GM18858 (cell line): ENCODE data around the gene GNAS-AS1.
"Not testable (repeated sequence)": the region's sequence is repeated elsewhere in the genome, so short reads cannot be mapped to it uniquely, and the experiment has no call there.

Experiments used
- ATAC-seq: cut with Tn5 transposase; IDR thresholded peaks from one replicate; pipeline ENCODE4 v1.9.1; 2021; ENCODE audit not compliant: unreplicated experiment

GNAS-AS1 gene

DNA sequence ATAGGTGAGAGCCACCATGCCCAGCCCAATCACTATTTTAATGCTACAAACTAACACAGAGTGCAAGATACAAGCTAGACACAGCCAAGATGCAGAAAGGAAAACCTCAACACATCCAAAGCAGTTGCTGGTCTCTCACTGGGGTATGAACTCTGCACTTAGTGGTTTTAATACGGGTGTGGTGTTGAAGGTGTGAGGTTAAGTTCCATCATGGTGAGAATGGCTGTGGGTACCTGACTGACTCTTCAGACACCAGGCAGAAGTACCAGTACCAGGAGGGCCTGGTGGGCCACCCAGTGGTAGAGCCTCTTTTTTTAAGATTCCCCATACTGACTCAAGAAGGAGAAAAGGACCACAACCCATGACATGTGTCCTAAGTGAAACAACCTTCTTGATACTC is 13.0 kb downstream of the GNAS-AS1 start:
- ATAC-seq = no peak

GRCh38 chr20:58836616-58837204 is 14.0 kb downstream of the GNAS-AS1 start:
- ATAC-seq = no peak

GRCh38 chr20:58835231-58835630 is 15.5 kb downstream of the GNAS-AS1 start:
- ATAC-seq = no peak

DNA sequence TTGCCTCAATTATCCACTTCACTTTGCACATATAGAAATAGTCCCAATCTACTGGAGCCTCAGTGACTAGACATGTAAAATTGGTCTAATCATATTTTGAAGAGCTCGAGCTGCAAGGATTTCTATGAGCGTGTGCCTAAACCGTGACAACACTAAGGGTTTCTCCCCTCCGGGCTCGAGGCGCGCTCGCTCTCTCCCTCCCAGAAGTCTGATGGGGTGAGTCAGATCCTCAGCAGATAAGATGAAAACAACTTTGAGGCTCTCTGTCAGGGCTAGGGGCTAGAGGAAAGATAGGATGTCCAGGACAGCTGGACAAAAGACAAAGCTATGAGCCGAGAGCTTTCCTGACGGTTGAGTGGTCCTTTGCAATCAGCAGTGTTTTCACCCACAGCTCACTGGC is 16.8 kb downstream of the GNAS-AS1 start:
- ATAC-seq = no peak

- ATAC-seq = no peak
These were observed 18.2 kb downstream of the GNAS-AS1 start for GRCh38 chr20:58832457-58832856.

GRCh38 chr20:58829531-58829941 is 21.2 kb downstream of the GNAS-AS1 start:
- no peak for ATAC-seq

- not testable (repeated sequence) for ATAC-seq
These were observed 21.9 kb downstream of the GNAS-AS1 start for GRCh38 chr20:58828804-58829203.

DNA sequence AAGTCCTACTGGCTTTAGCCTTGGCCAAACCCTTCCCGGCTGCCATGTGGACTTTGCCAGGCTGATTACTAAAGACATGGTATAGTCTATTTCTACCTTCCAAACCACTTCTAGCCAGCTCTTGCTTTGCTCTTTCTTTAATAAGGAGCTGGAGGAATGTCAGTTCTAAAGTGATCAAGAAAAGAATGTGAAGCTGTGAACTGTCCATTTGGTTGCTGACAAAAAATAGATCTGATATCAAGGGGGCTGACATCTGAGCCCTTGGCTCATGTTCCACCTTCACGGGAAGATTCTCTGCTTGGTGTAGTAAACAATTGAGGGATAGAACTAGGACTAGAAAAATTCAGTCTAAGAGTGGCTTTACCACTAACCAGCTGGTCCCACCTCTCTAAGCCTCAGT is 22.6 kb downstream of the GNAS-AS1 start:
- no peak for ATAC-seq

DNA sequence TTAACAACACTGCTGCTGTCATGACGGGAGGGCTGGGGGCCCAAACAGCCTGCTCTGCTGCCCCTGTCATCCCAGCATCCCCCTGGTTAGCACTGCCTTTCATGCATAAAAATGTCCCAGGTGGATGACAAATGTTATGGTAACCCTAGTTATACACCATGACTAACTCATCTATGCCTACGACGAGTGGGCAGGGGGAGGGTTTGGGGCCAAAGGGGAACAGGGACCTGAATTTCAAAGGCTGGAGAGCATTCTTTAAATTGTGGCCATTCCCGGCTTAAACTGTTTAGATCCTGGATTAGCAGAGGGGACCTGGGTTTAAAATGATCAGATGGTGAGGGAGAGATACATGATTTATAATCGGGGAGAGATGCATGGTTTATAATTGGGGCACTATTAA is 24.4 kb downstream of the GNAS-AS1 start:
- no peak for ATAC-seq

- ATAC-seq = no peak
These were observed 25.3 kb downstream of the GNAS-AS1 start for GRCh38 chr20:58825450-58825849.

DNA sequence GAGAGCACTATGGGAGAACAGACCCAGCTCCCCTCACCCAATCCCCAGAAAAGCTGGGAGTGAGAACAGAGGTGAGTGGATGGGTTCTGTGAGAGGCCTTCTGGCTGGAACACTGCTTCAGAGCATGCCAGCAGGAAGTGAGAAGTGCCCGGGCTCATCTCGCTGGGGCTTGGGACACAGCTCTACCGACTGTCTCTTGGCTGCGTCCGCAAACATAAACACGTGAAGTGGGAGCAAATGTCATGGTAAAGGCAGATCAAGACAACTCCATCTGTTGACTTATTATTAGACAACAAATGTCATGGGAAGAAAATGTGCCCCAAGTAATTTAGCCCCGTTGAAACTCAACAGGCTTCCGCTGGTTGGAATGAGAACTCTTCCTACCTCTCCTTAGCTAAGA is 25.9 kb downstream of the GNAS-AS1 start:
- ATAC-seq = no peak

GRCh38 chr20:58822748-58823730 is 27.7 kb downstream of the GNAS-AS1 start:
- ATAC-seq = no peak

DNA sequence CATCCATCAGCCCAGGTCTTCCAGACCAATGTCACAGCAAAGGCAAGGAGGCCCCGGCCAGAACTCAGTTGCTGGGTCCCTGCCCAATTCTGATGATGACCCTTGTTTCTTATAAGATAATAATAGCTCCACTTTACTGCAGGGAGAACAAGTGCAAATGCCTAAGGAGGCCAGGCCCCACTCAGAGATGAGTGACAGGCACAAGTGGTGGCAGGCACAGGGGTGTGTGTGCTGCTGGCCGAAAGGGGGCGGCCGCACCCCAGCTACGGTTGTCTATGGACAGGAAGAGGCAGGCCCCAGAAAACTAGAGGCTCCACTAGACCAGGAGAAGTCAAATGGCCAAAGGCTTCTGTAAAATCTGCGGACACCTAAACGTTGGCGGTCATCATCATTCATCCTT is 28.6 kb downstream of the GNAS-AS1 start:
- ATAC-seq = no peak

DNA sequence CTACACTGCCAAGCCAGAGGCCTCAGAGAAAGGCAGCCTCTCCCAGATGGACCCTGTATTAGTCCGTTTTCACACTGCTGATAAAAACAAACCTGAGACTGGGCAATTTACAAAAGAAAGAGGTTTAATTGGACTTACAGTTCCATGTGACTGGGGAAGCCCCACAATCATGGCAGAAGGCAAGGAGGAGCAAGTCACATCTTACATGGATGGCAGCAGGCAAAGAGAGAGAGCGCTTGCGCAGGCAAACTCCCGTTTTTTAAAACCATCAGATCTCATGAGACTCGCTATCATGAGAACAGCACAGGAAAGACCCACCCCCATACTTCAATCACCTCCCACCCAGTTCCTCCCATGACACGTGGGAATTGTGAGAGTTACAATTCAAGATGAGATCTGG is 30.2 kb downstream of the GNAS-AS1 start:
- not testable (repeated sequence) for ATAC-seq

GRCh38 chr20:58819921-58820320 is 30.8 kb downstream of the GNAS-AS1 start:
- no peak for ATAC-seq

- ATAC-seq = no peak
These were observed 32.0 kb downstream of the GNAS-AS1 start for GRCh38 chr20:58818586-58819285.

DNA sequence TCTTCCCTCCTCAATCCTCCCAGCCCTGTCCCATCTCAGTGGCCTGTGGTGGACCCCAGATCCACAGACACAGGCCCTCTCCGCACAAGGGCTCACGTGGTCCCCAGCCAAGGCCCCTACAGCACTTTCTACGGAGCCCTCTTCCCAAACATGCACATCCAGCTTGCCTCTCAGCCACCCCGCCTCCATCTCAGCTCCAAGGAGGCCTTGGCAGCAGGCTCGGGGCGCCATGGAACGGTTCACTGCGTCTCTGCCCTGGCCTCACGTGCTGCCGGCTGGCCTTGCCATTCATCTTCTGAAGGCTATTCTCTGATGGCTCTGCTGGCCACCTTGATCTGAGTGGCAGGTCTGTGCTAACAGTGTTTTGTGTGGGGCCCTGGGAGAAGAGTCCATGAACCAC is 33.0 kb downstream of the GNAS-AS1 start:
- ATAC-seq = no peak

- no peak for ATAC-seq
These were observed 33.6 kb downstream of the GNAS-AS1 start for GRCh38 chr20:58816957-58817651.

DNA sequence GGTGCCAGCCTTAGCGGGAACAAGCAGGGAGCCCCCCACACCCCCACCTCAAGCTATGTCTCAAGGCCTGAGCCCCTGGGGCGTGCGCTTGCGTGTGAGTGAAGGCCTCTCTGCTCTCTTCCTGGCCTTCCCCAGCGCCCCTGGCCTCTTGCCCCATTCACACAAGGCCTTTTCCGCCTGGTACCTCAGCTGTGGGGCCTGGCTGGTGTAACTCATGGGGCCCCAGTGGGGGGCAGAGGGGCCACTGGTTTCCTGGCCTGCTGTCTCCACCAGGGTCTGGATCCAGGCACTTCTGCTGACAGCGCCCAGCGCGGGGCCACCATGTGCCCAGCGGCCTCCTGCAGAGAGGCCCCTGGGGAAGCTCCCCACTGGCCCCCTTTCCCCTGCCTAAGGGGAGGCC is 34.7 kb downstream of the GNAS-AS1 start:
- no peak for ATAC-seq

GRCh38 chr20:58815448-58815847 is 35.3 kb downstream of the GNAS-AS1 start:
- ATAC-seq = no peak

DNA sequence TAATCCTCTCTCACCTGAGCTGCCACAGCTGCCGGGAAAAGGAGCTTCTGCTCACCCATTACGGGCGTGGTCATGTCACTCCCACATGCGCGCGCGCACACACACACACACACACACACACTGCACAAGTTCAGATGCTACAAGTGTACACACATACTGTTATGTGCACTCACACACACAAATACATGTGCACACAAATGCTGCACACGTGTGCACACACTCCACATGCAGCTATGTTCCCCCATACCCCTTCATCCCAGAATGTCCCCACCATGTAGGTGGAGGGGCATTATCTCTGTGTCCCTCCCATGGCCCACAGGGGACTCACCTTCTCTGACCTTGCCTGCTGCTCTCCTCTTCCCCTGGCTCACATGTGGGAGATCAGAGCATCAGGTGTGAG is 37.3 kb downstream of the GNAS-AS1 start:
- no peak for ATAC-seq
